SW480 (cell line): ENCODE measurements around the gene GCSAM.
A peak's percentile ranks its signal among the peaks of the same experiment; 100 is the strongest.

Experiments
- DNase-seq: peaks from one replicate; pipeline ENCODE4 v3.0.0-alpha.2; 2016; ENCODE audit warnings: low spot score

The GCSAM gene

DNA sequence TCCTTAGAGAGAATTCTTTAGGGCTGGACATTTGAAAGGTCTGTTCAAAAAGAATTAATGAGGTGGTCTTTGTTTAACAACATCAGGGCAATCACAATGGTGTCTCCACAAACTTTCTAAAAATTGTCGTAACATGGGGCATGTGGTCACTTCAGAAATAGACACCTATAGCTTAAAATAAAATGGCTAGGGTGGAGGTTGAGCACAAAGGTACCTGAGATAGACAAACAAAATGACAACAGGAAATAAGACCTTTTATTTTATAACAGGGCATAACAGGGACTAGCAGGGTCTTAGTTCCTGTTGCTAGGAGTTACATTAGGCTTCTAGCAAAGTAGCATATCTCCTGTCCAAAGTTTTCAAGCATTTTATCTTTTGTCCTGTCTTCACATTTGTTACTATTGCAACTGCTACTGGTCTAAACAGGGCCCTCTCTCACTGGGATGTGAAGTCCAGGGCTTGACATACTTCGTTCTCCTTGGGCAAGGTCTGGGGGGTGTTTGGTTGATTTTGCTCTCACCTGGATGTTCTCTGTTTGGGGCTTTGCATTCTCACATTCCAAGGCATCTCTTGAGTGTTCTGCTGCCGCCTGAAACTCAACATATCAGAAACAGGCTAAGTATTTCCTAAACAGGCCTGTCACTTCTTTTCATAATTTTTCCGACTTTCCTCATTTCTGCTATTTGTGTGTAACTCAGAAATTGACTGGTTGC lies 3.0 kb downstream of the GCSAM start:
- DNase-seq: no peak

DNA sequence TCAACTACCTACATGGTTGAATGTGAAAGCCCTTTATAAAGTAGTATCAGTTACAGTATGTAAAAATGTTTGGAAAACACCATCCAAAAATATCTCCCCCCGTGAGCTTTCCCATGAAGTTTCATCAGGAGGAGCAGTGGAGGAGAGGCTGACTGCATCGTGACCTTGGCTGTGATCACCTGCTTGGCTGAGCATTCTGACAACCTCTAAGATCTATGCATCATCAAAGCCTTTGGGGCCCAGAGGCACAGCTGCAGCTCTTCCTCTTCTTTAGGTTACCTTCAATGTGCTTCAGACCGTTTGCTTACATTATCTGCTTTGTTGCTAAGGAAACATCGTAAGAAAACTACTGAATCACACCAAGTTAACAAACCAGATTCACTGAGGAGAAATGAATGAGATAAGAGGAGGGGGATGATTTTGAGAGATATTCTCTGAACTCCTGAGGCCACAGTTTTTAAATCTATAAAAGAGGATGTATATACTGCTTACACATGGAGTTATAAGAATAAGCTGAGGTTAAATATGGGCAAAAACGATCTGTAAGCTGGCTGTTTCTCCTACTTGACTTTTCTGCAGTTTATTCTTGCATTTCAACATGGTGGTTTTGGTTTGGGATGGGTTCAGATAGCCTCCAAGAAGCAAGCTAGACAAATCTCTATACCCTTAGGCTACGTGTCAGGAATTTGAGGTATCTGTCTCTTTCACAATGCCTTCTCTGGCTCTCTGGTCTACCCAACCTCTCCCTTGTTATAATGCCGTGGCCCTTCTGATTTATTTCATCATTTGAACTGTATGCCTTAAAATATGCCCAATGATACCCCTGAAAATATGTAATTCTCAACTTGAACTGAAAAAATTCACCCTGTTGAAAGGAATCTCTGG lies 4.0 kb downstream of the GCSAM start:
- DNase-seq: no peak

GRCh38 chr3:112127522-112128494 lies 5.2 kb downstream of the GCSAM start:
- no peak for DNase-seq

DNA sequence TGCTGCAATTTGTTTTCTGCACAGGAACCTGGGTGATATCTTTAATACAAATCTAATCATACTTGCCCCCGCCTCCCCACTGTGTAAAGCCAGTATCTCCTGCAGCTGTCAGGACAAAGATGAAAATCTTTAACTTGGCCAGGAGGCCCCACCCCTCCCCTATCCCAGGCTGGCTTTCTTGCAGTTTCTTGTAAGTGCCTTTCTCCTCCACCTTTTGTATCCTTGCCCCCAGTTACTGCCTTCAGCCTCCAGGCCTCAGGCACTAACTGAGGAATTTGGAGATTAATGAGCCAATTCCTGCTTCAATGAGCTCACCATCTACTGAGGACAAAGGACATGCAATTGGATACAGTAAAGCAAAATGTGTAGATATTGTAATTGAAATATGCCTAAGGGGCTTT lies 6.5 kb downstream of the GCSAM start:
- no peak for DNase-seq

DNA sequence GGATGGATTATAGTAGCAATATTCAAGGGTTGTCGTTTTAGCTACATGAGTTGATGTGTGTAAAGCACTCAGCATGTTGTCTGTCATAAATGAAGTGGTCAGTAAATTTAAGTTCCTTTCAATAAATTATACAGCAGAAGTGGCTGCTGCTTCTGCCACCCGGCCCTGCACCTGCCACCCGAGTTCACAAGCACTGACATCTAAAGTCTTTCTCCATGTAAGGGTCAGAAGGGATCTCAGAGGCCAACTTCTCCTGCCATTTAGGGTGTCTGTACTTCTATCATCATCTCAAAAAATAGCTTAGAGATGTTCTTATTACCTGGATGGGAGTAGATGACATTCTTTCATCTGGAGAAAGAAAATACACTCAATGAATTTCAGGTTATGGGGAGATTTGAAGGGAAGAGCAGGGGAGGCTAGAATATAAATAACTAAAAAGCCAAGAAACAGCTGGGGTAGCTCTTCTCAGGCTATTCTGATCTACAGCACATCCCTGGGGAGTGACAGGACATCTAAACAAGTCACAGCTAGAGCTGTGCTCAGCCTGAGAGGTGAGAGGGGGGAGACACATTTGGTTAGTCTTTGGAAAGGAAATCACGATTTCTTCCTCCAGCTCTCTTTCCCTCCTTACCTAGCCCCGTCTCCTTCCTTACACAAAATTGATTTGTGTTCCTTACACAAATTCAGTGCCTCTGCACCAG lies 8.0 kb downstream of the GCSAM start:
- DNase-seq: no peak

GRCh38 chr3:112123548-112123947 lies 9.5 kb downstream of the GCSAM start:
- no peak for DNase-seq

DNA sequence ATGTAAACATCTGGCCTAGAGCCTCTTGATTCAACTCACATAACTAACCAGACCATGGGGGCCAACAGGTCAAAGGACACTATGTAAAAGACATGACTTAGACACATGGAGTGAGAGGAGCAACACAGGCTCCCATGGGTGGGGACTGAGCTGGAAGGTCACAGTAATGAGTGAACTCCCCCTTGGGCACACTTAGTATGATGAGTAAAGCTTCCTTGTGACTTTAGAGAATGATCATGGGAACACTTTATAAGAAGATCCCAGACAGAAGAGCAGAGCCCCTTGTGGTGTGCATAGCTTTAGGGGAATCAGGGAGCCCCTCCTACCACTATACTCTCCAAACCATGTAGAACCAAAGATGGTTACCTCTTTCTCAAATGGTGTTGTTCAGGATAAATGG lies 10.2 kb downstream of the GCSAM start:
- no peak for DNase-seq

- DNase-seq: no peak
Observed at GRCh38 chr3:112121577-112122547, 11.2 kb downstream of the GCSAM start.

DNA sequence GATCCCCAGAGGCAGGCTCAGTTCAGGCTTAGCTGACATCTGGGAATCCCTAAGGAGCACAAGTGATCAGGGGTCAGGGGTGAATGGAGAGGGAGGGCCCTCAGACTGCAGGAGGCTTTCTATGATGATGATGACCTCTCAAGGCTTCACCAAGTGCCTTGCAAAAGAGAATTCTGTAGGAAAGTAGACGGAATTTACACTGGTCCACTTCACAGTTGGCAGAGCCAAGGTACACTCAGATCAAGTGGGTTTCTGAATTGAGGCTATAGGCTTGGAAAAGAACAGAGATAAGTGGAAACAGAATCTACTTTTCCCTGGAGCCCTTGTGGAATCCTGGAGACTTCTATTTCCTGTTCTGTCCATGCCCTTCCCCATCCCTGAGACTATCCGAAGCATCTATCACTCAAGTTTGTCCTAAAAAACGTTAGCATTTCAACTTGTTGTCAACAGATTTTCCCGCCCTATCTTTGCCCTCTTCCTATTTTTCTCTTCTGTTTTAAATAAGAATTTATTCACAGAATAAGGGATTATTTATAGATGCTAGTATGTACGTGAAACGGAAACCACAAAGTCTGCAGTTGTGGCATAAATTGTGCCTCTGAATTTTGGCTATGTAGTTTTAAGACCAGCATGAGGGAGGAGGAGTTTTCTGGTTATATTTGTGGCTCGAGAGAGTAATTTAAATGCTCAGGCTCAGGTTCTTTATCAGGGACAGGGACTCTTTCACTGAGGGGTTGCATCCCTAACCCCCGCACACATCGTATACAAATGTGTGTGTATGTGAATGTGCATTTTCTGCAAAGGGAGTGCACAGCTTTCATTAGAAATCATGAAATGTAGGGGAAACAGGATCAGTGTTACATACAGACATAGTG lies 12.8 kb downstream of the GCSAM start:
- DNase-seq: no peak

DNA sequence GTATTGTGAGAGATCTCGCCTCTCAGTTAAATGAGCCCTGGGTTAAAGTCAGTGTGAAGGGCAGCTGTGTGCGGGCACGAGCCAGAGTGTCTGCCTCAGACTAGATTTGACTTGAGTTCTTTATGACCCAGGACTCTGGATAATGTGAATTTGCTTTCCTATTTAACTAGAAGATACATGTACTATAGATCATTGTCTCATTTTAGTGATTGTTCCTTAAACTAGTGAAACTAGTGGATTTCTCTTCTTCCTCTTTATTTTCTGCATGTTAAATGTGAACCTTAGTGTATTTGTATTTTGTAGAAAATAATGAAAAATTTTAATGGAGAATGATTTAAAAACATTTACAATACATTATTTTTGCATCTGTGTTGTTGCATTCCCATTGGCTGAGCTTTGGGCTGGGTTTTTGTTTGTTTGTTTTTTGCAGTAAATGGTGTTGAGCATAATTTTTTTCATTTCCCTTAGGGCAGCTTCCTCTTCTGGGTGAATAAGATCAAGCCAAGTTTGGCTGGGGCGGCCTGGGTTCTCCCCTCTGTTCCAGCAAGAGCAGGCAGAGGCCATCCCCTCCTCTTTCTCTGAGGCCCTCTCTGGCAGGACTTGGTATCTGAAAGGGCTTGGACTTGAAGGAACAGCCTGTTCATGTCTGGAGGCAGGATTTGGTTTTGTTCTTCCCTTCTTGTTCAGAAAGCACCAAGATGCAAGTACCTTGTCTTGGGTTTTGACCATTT lies 15.0 kb downstream of the GCSAM start:
- no peak for DNase-seq

DNA sequence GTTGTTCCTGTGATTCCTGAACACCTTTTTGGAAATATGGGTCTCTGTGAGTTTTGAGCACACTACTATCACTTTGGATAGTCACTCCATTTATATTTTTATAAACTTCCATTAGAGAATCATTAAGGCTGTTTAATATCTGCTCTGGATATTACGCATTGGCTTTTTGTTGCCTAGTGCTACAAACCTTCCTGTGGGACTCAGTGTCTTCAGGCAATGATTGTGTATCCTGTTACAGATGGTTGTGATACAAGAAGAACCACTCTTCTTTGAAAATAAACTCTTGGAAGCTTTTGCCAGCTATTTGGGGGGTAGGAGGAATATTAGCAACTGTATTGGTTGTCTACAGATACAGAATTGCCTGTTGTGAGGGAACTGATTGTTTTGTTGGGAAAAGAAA lies 15.6 kb downstream of the GCSAM start:
- no peak for DNase-seq

- DNase-seq: no peak
Observed at GRCh38 chr3:112116748-112117186, 16.3 kb downstream of the GCSAM start.

DNA sequence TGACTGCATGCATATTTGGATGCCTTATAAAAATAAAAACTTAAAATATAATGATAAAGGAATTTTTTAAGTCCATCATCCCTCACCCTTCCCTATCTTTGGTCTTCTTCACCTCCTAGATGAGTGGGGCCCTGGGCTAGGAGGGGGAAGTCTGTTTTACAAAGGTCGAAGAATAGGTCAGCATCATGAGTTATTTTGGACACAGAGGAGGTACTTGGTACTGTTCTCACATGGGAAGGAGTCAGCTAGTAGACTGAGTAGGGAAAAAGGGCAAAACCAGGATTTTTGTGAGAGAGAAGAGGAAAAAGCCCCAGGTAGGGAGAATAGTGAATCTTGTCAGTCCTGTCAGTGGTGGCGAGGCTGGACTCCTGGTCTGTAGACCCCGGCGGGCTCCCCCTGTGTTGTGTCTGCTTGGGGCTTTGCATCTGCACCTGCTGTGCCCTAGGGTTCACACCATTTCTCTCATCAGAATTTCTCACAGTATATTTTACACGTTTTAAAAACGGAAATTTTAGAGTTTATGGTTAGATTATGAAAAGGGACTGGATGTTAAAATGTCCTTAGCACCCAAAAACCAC lies 17.2 kb downstream of the GCSAM start:
- DNase-seq: no peak

- no peak for DNase-seq
Observed at GRCh38 chr3:112115161-112115739, 17.8 kb downstream of the GCSAM start.

GRCh38 chr3:112114576-112115160 lies 18.4 kb downstream of the GCSAM start:
- no peak for DNase-seq

DNA sequence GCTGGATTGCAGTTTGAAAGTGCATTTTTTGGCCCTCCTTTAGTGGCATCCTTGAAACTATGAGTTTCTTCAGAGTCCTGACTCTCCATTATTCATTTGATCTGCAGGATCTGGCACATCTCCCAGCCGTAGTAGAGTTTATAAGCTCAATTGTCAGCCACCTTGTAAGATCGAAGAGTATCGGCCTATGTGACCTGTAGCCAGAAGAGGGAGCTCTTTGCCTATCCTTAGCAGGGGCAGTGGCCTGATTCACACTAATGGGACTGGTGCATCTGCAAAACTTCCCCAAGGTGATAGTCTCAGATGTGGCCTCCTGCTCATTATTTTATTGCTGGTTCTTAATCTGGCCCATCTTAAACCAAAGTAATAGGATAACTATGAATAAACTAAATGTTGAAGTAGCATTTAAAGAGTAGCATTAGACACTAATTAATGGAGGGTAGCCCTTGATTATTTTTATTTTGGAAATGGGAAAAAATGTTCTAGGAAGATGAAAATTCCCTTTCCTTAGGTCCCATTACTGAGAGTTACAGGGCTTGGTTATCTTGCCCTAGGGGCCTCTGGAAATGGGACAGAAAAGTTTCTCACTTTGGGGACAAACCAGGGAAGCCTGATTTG lies 21.2 kb downstream of the GCSAM start:
- DNase-seq: peak; percentile 69

DNA sequence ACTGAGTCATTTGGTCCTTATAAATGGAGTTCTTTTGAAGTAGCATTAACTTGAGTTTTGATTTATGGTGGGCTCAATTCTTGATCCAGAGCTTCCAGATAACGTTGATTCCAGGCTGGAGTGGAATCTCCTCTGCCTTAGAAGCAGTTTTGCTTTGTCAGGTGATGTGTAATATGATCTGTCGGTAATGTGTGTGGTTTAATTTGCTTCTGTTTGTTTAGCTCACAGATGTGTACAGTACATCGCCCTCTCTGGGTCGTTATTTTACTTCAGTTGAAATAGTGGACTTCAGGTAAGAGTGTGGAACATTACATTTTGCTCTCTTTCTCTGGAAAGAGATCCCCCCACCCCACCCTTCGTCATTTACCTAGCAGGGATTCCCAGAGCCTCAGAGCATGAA lies 23.7 kb downstream of the GCSAM start:
- peak; percentile 36 for DNase-seq
